ENCODE results near the gene SHROOM3.

- TF ChIP-seq GATA3 (IDR thresholded peaks at IDR 0.05; ENCODE audit: low read depth, low read length), result no peak
- TF ChIP-seq GATA2 (IDR thresholded peaks at IDR 0.05; ENCODE audit: low read depth, low read length), result no peak
Observed at GRCh38 chr4:76799718-76800117, 364.7 kb downstream of the SHROOM3 start.

All from SH-SY5Y (cell line).